Cardiac fibroblast (primary cell): ENCODE data around the gene GCG.
A peak's percentile ranks its signal among the peaks of the same experiment; 100 is the strongest.

Experiments used
- DNase-seq, 2 donors: peaks; one replicate each; pipeline versions ENCODE4 v3.0.0 to v3.0.0-alpha.2; 2010; ENCODE audit warnings: low read depth in 2 of 2
- H3K4me3 ChIP-seq, 2 donors: replicated peaks in 1 of 2; 1 replicate in 1 of 2; 2 replicates in 1 of 2; pipeline ENCODE4 v1.5.1; 2011; ENCODE audit warnings: low read depth in 2 of 2, low read length in 2 of 2, mild to moderate bottlenecking in 2 of 2, moderate library complexity in 1 of 2
- CTCF ChIP-seq: IDR thresholded peaks from one replicate; pipeline ENCODE4 v1.5.1; 2011; ENCODE audit warnings: low read depth, mild to moderate bottlenecking, low read length, inconsistent platforms

Gene GCG

GRCh38 chr2:162107361-162107901 is 44.6 kb downstream of the GCG start:
- DNase-seq, result no peak
- TF ChIP-seq CTCF, result no peak
- no peak overlapping the region for H3K4me3 ChIP-seq

GRCh38 chr2:162106746-162107145 is 45.3 kb downstream of the GCG start:
- no peak overlapping the region for H3K4me3 ChIP-seq
- DNase-seq, result no peak
- TF ChIP-seq CTCF, result no peak

- no peak for TF ChIP-seq CTCF
- DNase-seq, result peak; percentile 42 to 80
- H3K4me3 ChIP-seq, result no peak overlapping the region
Observed at GRCh38 chr2:162106146-162106551, 45.9 kb downstream of the GCG start.

- peak; percentile 41 to 53 for DNase-seq
- no peak for TF ChIP-seq CTCF
- H3K4me3 ChIP-seq, result no peak overlapping the region
Observed at GRCh38 chr2:162103443-162104009, 48.5 kb downstream of the GCG start.

GRCh38 chr2:162100579-162100978 is 51.5 kb downstream of the GCG start:
- DNase-seq, result no peak
- H3K4me3 ChIP-seq, result no peak overlapping the region
- TF ChIP-seq CTCF, result no peak

- no peak for TF ChIP-seq CTCF
- no peak for DNase-seq
- H3K4me3 ChIP-seq, result no peak overlapping the region
Observed at GRCh38 chr2:162099836-162100235, 52.2 kb downstream of the GCG start.
